ENCODE results near the gene GAL3ST2. TPM values are rescaled to one million over a fixed set of nuclear protein-coding genes. Genes with fewer than 3 reads are reported as not detected.

GAL3ST2 gene
- total RNA-seq, 3 donors from 2014 or later: 0.23 to 0.33 TPM; not detected in 1

DNA sequence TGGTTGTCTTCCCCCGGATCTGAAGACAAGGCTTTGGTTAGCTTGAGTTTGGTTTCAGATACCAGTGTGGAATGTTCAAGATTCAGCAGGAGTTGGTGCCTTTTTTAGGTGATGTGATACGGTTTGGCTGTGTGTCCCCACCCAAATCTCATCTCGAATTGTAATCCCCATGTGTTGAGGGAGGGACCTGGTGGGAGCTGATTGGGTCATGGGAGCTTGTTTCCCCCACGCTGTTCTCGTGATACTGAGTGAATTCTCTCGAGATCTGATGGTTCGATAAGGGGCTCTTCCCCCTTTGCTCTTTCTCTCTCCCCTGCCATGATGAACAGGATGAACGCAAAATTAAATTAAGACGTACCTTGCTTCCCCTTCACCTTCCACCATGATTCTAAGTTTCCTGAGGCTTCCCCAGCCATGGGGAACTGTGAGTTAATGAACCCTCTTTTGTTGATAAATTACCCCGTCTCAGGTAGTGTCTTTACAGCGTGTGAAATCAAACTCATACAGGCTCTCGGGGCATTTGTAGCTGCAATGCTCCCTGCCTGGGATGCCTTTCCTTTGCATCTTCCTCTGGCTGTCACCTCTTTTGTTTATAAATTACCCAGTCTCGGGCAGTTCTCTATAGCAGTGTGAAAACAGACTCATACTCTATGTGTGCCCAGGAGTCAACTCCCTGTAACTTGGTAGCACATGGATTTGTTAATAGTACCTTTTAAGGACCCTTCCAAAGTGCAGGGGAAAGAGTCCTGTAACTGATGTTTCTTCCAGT, 60.8 kb downstream of the GAL3ST2 start:
- DNase-seq: no peak

DNA sequence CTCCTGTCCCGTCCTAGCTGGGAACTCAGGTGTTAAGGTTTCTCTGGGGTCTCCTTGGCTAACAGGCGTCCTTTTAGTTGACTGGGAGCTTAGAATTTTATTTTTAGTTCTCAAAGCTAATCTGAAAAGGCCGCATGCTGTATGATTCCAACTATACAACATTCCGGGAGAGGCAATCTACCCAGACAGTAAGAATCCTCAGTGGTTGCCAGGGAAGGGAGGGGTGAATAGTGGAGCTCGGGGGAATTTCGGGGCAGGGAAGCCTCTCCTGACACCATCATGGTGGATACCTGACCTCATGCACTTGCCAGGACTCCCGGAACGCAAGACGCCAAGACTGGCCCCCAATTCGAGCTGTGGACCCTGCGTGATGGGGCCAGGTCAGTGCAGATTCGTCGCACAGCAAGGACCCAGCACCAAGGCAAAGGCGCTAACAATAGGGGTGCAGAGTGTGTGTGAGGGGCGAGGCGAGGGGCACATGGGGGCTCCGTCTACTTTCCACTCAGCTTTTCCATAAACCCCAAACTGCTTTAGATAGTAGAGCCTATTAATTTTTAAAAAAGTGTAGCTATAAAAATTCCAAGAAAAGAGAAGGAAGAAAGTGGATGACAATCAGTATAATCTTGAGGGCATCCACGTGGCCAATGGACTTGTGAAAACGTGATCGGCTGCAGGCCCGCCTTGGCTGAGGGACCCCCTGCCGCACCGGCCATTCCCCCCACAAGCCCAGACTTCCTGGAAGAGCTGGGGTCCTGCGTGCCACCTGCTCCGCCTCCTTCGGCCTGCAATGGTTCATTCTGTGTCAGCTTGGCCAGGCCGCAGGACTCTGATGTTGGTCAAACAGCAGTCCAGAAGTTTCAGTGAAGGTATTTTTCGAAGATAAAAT, 64.8 kb downstream of the GAL3ST2 start:
- Mint-ChIP-seq H3K4me1 (ENCODE audit: low read depth) (peaks cover 35% of the 10 kb centered on the region), H3K36me3 (ENCODE audit: insufficient read depth) (no peaks in the 10 kb centered on the region), H3K4me3 (no peak overlapping the region), H3K27me3 (ENCODE audit: low read depth) (no peaks in the 10 kb centered on the region), H3K9me3 (no peaks in the 10 kb centered on the region)
- DNase-seq (no peak), ATAC-seq (no peak)

More for the DNA sequence above, 60.8 kb downstream of the GAL3ST2 start:
- H3K4me3 Mint-ChIP-seq: no peak overlapping the region
- peaks cover 3% of the 10 kb centered on the region for H3K27me3 Mint-ChIP-seq (ENCODE audit: low read depth)
- H3K9me3 Mint-ChIP-seq: peaks cover 6% of the 10 kb centered on the region
- no peak for ATAC-seq
- peaks cover 5% of the 10 kb centered on the region for H3K4me1 Mint-ChIP-seq (ENCODE audit: low read depth)
- H3K36me3 Mint-ChIP-seq (ENCODE audit: insufficient read depth): no peaks in the 10 kb centered on the region

DNA sequence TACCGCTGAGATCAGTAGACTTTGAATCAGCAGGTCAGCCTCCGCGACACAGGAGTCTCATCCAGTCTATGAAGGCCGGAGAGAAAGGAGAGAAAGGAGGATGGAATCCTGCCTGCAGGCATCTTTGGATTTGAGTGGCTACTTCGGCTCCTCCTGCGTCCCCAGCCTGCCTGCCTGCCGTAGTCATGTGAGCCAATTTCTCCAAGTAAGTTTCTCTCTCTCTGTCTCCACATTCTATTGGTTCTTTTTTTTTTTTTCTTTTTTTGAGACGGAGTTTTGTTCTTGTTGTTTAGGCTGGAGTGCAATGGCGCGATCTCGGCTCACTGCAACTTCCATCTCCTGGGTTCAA, 65.4 kb downstream of the GAL3ST2 start:
- Mint-ChIP-seq H3K9me3 (no peaks in the 10 kb centered on the region), H3K4me3 (no peak overlapping the region)

DNA sequence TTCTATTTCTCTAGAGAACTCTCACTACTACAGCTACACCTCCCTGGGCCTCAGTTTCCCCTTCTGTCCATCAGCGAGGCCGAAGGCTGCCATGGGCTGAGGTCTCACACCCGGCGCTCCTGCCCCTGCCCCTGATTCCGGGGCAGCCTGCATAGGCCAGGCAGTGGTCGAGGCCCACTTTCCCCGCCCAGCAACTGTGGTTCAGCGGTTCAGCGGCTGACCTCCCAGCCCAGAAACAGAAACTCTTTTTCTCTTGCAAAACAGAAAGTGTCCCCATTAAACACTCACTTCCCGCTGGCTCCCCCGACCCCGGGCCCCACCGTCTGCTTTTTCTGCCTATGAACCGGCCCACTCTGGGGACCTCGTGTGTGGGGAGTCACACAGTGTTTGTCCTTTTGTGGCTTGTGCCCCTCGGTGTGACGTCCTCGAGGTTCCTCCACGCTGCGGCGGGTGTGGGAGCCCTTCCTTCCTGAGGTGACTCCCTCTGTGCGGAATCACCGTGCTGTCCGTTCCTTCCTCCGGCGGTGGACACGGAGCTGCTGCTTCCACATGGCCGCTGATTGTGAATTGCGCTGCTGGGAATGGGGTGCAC, 66.1 kb downstream of the GAL3ST2 start:
- peaks cover 36% of the 10 kb centered on the region for H3K4me1 Mint-ChIP-seq (ENCODE audit: low read depth)

More for the DNA sequence above, 65.4 kb downstream of the GAL3ST2 start:
- Mint-ChIP-seq H3K4me1 (ENCODE audit: low read depth) (peaks cover 37% of the 10 kb centered on the region), H3K36me3 (ENCODE audit: insufficient read depth) (no peaks in the 10 kb centered on the region), H3K27me3 (ENCODE audit: low read depth) (no peaks in the 10 kb centered on the region)
- ATAC-seq (no peak), DNase-seq (no peak)

DNA sequence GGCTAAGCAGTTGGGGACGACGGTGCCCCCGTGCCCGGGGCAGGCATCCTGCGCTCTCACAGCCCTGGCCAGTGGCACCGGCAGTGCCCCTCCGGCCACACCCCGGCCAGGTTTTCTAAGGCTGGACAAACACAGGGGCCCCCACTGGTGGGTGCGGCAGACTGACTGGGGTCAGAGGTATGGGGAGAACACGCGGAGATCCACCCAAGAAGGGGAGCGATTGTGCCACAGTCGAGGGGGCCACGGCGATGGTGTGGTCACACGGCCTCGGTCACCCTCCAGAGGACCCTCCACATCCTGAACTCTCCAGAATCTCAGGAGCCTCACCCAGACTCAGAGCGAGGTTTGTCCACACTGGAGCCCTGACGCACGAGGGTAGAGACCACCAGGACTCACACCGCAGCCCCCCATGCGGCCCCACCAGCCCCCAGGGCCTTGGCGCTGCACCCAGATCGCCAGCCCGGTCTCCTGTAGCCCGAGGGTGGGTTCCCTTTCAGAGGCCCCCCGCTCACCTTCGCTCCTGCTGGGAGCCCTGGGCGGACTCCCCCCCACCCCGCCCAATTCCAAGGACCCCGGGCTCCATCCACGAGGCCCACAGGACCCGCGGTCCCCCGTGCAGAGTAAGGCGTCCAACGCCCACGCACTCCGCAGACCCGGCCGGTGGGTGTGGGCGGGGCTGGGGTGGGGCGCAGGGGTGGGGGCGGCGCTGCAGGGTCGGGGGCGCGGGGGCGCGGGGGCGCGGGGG, 66.9 kb downstream of the GAL3ST2 start:
- Mint-ChIP-seq H3K4me3 (peak overlapping the region; percentile 67), H3K4me1 (ENCODE audit: low read depth) (peaks cover 36% of the 10 kb centered on the region), H3K27me3 (ENCODE audit: low read depth) (no peaks in the 10 kb centered on the region), H3K36me3 (ENCODE audit: insufficient read depth) (no peaks in the 10 kb centered on the region), H3K9me3 (no peaks in the 10 kb centered on the region)
- ATAC-seq (peak; percentile 5), DNase-seq (no peak)

More for the DNA sequence above, 66.1 kb downstream of the GAL3ST2 start:
- Mint-ChIP-seq H3K4me3 (peak overlapping the region; percentile 67), H3K27me3 (ENCODE audit: low read depth) (no peaks in the 10 kb centered on the region), H3K36me3 (ENCODE audit: insufficient read depth) (no peaks in the 10 kb centered on the region), H3K9me3 (no peaks in the 10 kb centered on the region)
- ATAC-seq: peak; percentile 38 to 39
- peak; percentile 42 for DNase-seq

DNA sequence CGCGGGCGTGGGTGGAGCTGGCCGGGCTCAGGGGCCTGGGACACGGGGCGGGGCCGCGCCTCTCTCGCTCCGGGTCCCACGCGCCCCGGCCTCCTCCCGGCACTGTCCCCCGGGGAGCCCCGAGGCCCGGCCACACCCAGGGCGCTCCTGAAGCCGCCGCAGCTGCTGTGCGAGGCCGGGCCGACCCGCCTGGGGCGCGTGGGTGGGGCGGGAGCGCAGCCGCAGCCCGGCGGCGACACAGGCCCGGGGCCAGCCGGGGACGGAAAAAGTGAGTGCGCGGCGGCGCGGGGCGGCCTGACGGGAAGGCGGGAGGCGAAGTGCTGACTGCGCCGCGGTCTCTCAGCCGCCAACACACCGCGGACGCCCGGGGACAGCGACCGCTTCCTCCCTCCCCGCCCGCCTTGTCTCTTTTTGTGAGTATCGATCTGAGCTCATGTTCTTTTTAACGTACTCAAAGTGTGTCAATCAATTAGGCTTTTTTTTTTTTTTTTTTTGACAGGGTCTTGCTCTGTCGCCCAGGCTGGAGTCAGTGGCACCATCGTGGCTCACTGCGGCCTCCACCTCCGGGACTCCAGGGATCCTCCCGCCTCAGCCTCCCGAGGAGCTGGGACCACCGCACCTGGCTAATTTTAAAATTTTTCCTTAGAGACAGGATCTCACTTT, 67.6 kb downstream of the GAL3ST2 start:
- H3K9me3 Mint-ChIP-seq: no peaks in the 10 kb centered on the region

DNA sequence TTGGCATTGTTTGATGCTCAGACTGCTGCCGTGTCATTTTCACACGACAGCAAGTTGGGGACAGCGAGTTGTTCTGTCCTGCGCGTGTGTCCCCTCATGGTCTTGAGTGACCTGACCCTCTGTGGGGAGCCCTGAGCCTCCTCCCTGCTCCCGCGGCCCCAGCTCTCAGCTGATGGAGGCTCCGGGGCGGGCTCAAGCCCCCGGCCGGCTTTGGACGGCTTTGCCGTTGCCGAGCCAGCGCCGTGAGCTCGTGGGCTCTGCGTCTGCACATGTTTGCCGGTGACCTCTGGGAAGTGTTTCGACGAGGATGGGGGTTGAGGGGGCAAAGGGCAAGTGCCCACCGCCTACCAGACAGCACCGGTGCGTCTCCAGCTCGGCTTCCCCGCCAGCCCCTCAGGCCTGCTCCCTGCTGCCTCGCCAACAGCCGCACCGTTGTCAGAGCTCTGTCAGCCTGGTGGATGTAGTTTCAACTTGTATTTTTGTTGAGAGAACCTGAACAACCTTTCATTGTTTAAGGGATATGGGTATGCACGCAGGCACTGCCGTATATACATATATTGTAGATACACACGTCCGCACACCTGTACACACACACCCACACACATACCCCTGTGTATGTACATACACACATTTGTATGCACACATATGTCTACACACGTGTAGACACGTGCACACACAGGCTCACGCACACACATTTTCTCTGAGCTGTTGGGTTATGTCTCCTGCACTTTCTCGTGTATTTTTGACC, 68.4 kb downstream of the GAL3ST2 start:
- Mint-ChIP-seq H3K4me1 (ENCODE audit: low read depth) (peaks cover 36% of the 10 kb centered on the region), H3K9me3 (no peaks in the 10 kb centered on the region), H3K27me3 (ENCODE audit: low read depth) (no peaks in the 10 kb centered on the region), H3K36me3 (ENCODE audit: insufficient read depth) (no peaks in the 10 kb centered on the region), H3K4me3 (peak overlapping the region; percentile 67)
- DNase-seq (no peak), ATAC-seq (no peak)

More for the DNA sequence above, 67.6 kb downstream of the GAL3ST2 start:
- peak; percentile 81 to 86 for ATAC-seq
- H3K36me3 Mint-ChIP-seq (ENCODE audit: insufficient read depth): no peaks in the 10 kb centered on the region
- H3K4me3 Mint-ChIP-seq: peak overlapping the region; percentile 67
- H3K4me1 Mint-ChIP-seq (ENCODE audit: low read depth): peaks cover 36% of the 10 kb centered on the region
- peak; percentile 80 for DNase-seq
- no peaks in the 10 kb centered on the region for H3K27me3 Mint-ChIP-seq (ENCODE audit: low read depth)

DNA sequence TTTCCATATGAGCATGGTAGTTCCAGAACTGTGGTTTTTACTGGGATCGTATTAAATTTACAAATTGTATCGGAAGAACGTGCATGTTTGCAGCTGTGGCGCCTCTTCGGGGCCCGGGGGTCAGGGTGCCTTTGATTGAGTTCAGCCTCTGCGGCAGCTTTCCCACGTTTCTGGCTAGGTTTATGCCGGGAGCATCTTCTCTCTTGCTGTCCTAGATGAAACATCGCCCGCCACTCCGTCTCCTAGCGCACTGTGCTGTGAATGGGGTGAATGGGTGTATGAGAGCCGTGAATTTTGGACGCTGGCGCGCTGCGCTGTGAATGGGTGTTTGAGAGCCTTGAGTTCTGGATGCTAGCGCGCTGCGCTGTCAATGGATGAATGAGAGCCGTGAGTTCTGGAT, 69.8 kb downstream of the GAL3ST2 start:
- Mint-ChIP-seq H3K9me3 (no peaks in the 10 kb centered on the region), H3K27me3 (ENCODE audit: low read depth) (no peaks in the 10 kb centered on the region), H3K4me3 (peak overlapping the region; percentile 67), H3K4me1 (ENCODE audit: low read depth) (peaks cover 36% of the 10 kb centered on the region), H3K36me3 (ENCODE audit: insufficient read depth) (peaks cover 2% of the 10 kb centered on the region)
- DNase-seq: no peak
- no peak for ATAC-seq

DNA sequence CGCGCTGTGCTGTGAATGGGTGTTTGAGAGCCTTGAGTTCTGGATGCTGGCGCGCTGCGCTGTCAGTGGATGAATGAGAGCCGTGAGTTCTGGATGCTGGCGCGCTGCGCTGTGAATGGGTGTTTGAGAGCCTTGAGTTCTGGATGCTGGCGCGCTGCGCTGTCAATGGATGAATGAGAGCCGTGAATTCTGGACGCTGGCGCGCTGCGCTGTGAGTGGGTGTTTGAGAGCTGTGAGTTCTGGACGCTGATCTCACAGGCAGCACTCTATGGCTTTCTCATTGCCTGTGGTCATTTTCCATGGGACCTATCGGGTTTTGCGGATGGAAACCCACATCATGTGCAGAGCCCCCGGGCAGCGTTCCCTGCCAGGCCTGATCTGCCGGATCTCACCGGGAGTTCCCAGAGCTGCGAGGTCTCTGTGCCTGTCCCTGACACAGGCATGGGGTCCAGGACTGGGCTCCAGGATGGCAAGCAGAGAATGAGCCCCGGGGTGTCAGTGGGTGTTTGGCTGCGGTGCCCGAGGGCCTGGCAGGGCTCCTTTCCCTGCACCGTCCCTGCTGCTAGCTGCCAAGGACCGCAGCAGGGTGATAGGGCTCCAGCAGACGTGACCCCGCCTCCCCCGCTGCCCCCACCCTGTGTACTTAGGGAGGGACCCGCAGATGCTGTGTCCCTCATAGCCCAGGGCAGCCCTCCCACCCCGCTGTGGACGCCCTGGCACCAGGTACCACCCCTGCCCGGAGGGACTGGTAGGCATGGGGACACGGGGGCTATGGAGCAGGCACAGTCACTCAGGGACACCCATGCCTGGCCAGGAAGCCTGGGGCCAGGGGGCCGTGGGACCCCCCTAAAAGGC, 72.4 kb downstream of the GAL3ST2 start:
- DNase-seq (no peak), ATAC-seq (no peak)
- H3K4me3 Mint-ChIP-seq: no peak overlapping the region
- peaks cover 5% of the 10 kb centered on the region for H3K36me3 Mint-ChIP-seq (ENCODE audit: insufficient read depth)
- peaks cover 25% of the 10 kb centered on the region for H3K4me1 Mint-ChIP-seq (ENCODE audit: low read depth)
- H3K27me3 Mint-ChIP-seq (ENCODE audit: low read depth): no peaks in the 10 kb centered on the region
- no peaks in the 10 kb centered on the region for H3K9me3 Mint-ChIP-seq

DNA sequence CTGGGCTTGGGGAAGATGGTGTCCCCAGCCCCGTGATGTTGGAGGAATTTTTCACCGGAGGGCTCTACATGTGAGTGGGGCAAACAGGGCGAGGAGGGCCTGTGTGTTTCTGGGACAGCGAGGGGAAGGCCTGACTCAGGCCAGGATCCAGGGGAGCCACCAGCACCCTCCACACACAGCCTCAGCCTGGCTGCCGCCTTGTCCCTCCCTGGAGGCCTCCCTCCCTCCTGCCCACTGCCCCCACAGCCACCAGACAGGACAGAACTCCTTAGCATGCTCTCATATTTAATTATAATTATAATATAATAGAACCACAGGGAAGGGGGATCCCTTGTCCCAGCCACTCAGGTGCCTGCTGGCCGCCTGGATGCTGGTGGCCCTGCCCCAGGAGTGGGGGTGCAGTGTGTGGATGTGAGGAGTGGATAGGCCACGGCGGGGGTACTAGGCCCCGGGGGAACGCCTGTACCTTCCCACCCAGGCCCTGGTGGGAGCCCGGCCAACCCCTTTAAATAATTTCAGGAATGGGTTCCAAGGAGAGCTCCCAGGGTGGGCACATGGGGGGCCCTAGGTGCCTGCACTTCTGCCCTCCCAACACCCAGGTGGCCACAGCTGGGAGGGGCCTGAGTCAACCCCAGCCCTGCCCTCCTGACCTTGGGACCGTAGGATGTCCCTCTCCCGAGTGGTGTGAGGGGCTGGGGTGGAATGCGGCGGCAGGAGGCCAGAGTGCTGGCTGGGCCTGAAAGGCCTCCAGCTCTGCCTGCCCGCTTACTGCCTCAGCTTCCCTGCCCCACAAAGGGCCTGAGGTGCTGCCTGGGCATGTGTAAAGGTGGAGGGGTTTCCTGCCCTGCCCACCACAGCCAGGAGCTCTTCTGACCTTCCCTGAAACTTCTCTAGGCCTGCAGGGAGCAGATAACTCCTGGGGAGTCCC, 73.3 kb downstream of the GAL3ST2 start:
- ATAC-seq: no peak
- H3K4me1 Mint-ChIP-seq (ENCODE audit: low read depth): peaks cover 18% of the 10 kb centered on the region
- DNase-seq: no peak
- H3K9me3 Mint-ChIP-seq: no peaks in the 10 kb centered on the region
- peaks cover 5% of the 10 kb centered on the region for H3K36me3 Mint-ChIP-seq (ENCODE audit: insufficient read depth)
- H3K4me3 Mint-ChIP-seq: no peak overlapping the region
- H3K27me3 Mint-ChIP-seq (ENCODE audit: low read depth): no peaks in the 10 kb centered on the region

DNA sequence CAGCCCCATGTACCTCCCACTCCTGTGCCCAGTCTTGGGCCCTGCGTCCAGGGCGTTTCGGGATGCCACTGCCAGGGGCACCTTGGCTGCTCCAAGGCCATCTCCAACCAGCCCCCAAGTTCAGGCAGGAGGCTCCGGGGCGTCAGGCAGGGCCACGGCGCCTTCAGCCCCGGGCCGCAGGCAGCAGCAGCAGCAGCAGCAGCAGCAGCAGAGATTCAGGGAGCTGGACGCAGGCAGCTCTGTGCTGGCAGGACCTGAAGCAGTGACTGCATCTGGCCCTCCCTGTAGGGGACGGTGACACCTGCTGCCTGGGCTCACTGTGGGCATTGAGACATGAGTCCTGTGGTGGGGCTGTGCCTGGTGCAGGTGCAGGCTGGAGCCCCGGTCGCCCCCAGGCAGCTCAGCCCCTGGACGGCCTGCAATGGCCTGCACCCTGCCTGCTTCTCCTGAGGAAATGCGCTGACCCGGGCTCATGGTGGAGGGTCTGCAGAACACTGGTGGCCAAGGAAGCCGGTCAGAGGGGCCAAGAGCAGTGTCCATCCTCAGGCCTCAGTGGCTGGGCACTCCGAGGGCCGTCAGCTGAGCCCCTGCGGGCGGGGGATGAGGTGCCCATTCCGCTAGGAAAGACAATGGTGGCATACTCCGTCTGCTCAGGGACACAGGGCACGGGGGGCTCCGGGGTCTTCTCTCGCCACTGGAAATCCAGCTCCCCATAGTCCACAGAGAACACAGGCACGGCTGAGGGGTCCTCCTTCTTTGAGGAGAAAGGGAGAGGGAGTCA, 74.1 kb downstream of the GAL3ST2 start:
- peaks cover 5% of the 10 kb centered on the region for H3K36me3 Mint-ChIP-seq (ENCODE audit: insufficient read depth)
- no peaks in the 10 kb centered on the region for H3K27me3 Mint-ChIP-seq (ENCODE audit: low read depth)
- no peak overlapping the region for H3K4me3 Mint-ChIP-seq
- ATAC-seq (no peak), DNase-seq (no peak)
- H3K9me3 Mint-ChIP-seq: no peaks in the 10 kb centered on the region
- H3K4me1 Mint-ChIP-seq (ENCODE audit: low read depth): peaks cover 10% of the 10 kb centered on the region
